ENCODE data around the gene PET100. TPM values are rescaled to one million over a fixed set of nuclear protein-coding genes. Genes with fewer than 3 reads are reported as not detected.
A peak's percentile ranks its signal among the peaks of the same experiment; 100 is the strongest.

The PET100 gene
- total RNA-seq, 1 donor from 2014 or later = 186 TPM

- TF ChIP-seq CTCF (IDR thresholded peaks at IDR 0.05; ENCODE audit: partially characterized antibody, unreplicated experiment) = no peak
- H3K4me3 Mint-ChIP-seq (ENCODE audit: unreplicated experiment) = peak overlapping the region; percentile 61
- H3K27me3 Mint-ChIP-seq (ENCODE audit: unreplicated experiment) = peaks cover 8% of the 10 kb centered on the region
- H3K9me3 Mint-ChIP-seq (ENCODE audit: unreplicated experiment) = peaks cover 7% of the 10 kb centered on the region
- H3K4me1 Mint-ChIP-seq (ENCODE audit: low read depth, unreplicated experiment) = peaks cover 14% of the 10 kb centered on the region
- H3K27ac Mint-ChIP-seq (ENCODE audit: unreplicated experiment) = peak overlapping the region; percentile 74
- DNase-seq = peak; percentile 36
- peaks cover 6% of the 10 kb centered on the region for H3K36me3 Mint-ChIP-seq (ENCODE audit: unreplicated experiment)
These were observed 49.6 kb downstream of the PET100 start for GRCh38 chr19:7678971-7679751.

- Mint-ChIP-seq H3K27ac (ENCODE audit: unreplicated experiment) (no peak overlapping the region), H3K4me1 (ENCODE audit: low read depth, unreplicated experiment) (peaks cover 14% of the 10 kb centered on the region), H3K36me3 (ENCODE audit: unreplicated experiment) (no peaks in the 10 kb centered on the region), H3K9me3 (ENCODE audit: unreplicated experiment) (peaks cover 7% of the 10 kb centered on the region), H3K4me3 (ENCODE audit: unreplicated experiment) (peak overlapping the region; percentile 76), H3K27me3 (ENCODE audit: unreplicated experiment) (peaks cover 8% of the 10 kb centered on the region)
- no peak for DNase-seq
- TF ChIP-seq CTCF (IDR thresholded peaks at IDR 0.05; ENCODE audit: partially characterized antibody, unreplicated experiment) = no peak
These were observed 50.4 kb downstream of the PET100 start for GRCh38 chr19:7679771-7680605.

- TF ChIP-seq CTCF (IDR thresholded peaks at IDR 0.05; ENCODE audit: partially characterized antibody, unreplicated experiment) = peak; percentile 94
- Mint-ChIP-seq H3K4me1 (ENCODE audit: low read depth, unreplicated experiment) (peaks cover 20% of the 10 kb centered on the region), H3K27ac (ENCODE audit: unreplicated experiment) (peak within 1 kb of the TSS; percentile 90), H3K36me3 (ENCODE audit: unreplicated experiment) (no peaks in the 10 kb centered on the region), H3K4me3 (ENCODE audit: unreplicated experiment) (peak within 1 kb of the TSS; percentile 90), H3K27me3 (ENCODE audit: unreplicated experiment) (peaks cover 8% of the 10 kb centered on the region), H3K9me3 (ENCODE audit: unreplicated experiment) (peaks cover 10% of the 10 kb centered on the region)
- peak; percentile 93 for DNase-seq
These were observed 51.2 kb downstream of the PET100 start, which contains the start of gene TRAPPC5 for GRCh38 chr19:7680606-7681339. TRAPPC5 (plus strand) TSS chr19:7680833; CDS start chr19:7682254, 1,421 bp downstream.

Small RNA genes within 50 kb of the gene (microRNA-seq; reads per million reads assigned to microRNA genes)
- gene MIR6792 (ENCODE audit: unreplicated experiment) = 4.1 reads per million, percentile 28 among the genes with 10 or more reads in this experiment

Other genes with a start within 250 kb of the PET100 start
- 2.6 TPM for gene PEX11G, start 140.8 kb upstream of the PET100 start, total RNA-seq (ENCODE audit: unreplicated experiment)
- gene ZNF358, start 113.7 kb upstream of the PET100 start, total RNA-seq (ENCODE audit: unreplicated experiment) = 148 TPM
- gene MCOLN1, start 107.2 kb upstream of the PET100 start, total RNA-seq (ENCODE audit: unreplicated experiment) = 39.8 TPM
- 82.0 TPM for gene PNPLA6, start 94.1 kb upstream of the PET100 start, total RNA-seq (ENCODE audit: unreplicated experiment)
- gene CAMSAP3, start 33.9 kb upstream of the PET100 start, total RNA-seq (ENCODE audit: unreplicated experiment) = 47.6 TPM
- gene XAB2, start 248 bp upstream of the PET100 start, total RNA-seq (ENCODE audit: unreplicated experiment) = 32.8 TPM
- gene PCP2, start 3.9 kb downstream of the PET100 start, total RNA-seq (ENCODE audit: unreplicated experiment) = not detected
- gene STXBP2, start 7.3 kb downstream of the PET100 start, total RNA-seq (ENCODE audit: unreplicated experiment) = 32.8 TPM
- not detected for gene RETN, start 39.3 kb downstream of the PET100 start, total RNA-seq (ENCODE audit: unreplicated experiment)
- not detected for gene MCEMP1, start 47.3 kb downstream of the PET100 start, total RNA-seq (ENCODE audit: unreplicated experiment)
- gene TRAPPC5, start 51.0 kb downstream of the PET100 start, total RNA-seq (ENCODE audit: unreplicated experiment) = 142 TPM
- gene FCER2, start 72.3 kb downstream of the PET100 start, total RNA-seq (ENCODE audit: unreplicated experiment) = not detected
- 14.8 TPM for gene CLEC4G, start 102.3 kb downstream of the PET100 start, total RNA-seq (ENCODE audit: unreplicated experiment)
- gene CD209, start 117.7 kb downstream of the PET100 start, total RNA-seq (ENCODE audit: unreplicated experiment) = not detected
- gene CLEC4M, start 133.4 kb downstream of the PET100 start, total RNA-seq (ENCODE audit: unreplicated experiment) = not detected
- gene EVI5L, start 200.4 kb downstream of the PET100 start, total RNA-seq (ENCODE audit: unreplicated experiment) = 36.4 TPM
- 37.4 TPM for gene PRR36, start 244.6 kb downstream of the PET100 start, total RNA-seq (ENCODE audit: unreplicated experiment)